ENCODE data around the gene CXCL1.

GRCh38 chr4:73872316-73873108, 3.3 kb downstream of the CXCL1 start:
- no peak for TF ChIP-seq ESRRA (CRISPR knock-in tag; IDR thresholded peaks at IDR 0.05; ENCODE audit: borderline replicate concordance)
- TF ChIP-seq AFF4 (CRISPR knock-in tag; IDR thresholded peaks at IDR 0.05; ENCODE audit: borderline replicate concordance) = no peak
- TF ChIP-seq IRF2 (CRISPR knock-in tag; IDR thresholded peaks at IDR 0.05; ENCODE audit: borderline replicate concordance, low read depth) = no peak
- no peak for TF ChIP-seq HMGXB4 (CRISPR knock-in tag; IDR thresholded peaks at IDR 0.05)
- no peak for TF ChIP-seq CTCF (IDR thresholded peaks at IDR 0.05)
- no peak for TF ChIP-seq ZNF138 (CRISPR knock-in tag; conservative IDR thresholded peaks at IDR 0.05)

Measured in WTC11 (cell line).